HG02623 (cell line): Measurements from ENCODE around the gene VPS33A.
"Not testable (repeated sequence)": the region's sequence is repeated elsewhere in the genome, so short reads cannot be mapped to it uniquely, and the experiment has no call there.

Source experiments
- ATAC-seq: cut with Tn5 transposase; IDR thresholded peaks from one replicate; pipeline ENCODE4 v1.9.1; 2021; ENCODE audit warnings: moderate library complexity; ENCODE audit not compliant: unreplicated experiment

The VPS33A gene

GRCh38 chr12:122266230-122266901, at the start of gene VPS33A:
TSS of gene VPS33A (minus strand) at chr12:122266494. CDS start at chr12:122266408, 86 bp downstream.
- peak; percentile 90 for ATAC-seq

GRCh38 chr12:122312926-122313325, 46.6 kb upstream of the VPS33A start:
- ATAC-seq: no peak

GRCh38 chr12:122311696-122312095, 45.4 kb upstream of the VPS33A start:
- no peak for ATAC-seq

GRCh38 chr12:122310626-122311333, 44.5 kb upstream of the VPS33A start:
- no peak for ATAC-seq

GRCh38 chr12:122309564-122310121, 43.3 kb upstream of the VPS33A start:
- no peak for ATAC-seq

DNA sequence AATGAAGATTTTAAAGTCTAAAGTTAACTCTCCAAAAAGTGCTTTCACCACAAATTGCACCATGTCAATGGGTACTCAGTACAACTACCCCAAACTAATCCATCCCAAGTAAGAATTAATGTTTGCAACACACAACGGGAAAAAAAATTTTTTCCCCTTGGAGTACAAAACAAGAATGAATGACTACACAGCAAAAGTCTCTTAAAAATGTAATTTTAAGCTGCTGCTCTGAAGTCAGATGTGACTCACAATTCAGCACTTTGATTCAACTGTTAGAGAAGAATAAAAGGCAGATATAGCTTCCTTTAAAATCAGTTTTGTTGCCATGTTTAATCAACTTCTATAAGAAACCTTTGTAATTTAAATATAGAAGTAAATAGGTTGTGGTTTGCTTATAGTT, 42.5 kb upstream of the VPS33A start:
- ATAC-seq: no peak

DNA sequence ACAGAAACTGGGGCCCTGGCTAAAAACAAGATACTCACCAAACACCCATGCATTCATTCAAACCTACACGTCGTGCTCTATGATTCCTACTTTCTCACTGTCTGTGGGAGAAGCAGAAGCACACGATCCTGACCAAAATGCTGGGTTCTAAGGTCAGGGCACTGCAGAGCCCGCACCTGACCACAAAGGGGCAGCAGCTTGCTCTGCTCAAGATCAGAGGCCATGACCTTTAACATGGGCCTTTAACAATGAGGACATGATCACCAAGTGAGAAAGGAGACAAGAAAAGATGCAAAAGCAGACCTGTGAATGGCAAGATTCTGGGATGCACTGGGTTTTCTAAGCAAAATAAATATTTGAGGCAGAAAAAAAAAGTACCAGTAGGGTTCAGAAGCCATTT, 40.1 kb upstream of the VPS33A start:
- no peak for ATAC-seq

- ATAC-seq: no peak
These were observed 38.6 kb upstream of the VPS33A start for GRCh38 chr12:122304924-122305323.

- no peak for ATAC-seq
These were observed 36.8 kb upstream of the VPS33A start for GRCh38 chr12:122303068-122303467.

DNA sequence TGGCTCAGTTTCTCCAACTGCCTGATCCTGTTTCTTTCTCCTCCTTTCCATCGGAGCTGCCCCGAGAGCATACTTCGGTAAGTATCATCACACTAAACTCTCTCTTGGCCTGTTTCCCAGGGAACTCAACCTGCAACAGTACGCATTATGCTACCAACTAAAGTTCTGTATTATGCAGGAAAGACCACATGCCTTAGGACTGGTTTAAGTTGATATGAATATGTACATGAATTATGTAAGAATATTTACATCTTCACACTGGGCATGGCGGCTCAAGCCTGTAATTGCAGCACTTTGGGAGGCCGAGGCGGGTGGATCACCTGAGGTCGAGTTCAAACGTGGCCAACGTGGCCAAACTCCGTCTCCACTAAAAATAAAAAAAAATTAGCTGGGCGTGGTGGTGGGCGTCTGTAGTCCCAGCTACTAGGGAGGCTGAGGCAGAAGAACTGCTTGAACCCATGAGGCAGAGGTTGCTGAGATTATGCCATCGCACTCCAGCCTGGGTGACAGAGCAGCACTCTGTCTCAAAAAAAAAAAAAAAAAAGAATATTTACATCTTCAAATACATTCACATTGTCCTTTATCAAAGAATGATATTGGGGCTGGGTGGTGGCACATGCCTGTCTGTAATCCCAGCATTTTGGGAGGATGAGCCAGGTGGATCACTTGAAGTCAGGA, 31.9 kb upstream of the VPS33A start:
- no peak for ATAC-seq

GRCh38 chr12:122297494-122297893, 31.2 kb upstream of the VPS33A start:
- no peak for ATAC-seq

DNA sequence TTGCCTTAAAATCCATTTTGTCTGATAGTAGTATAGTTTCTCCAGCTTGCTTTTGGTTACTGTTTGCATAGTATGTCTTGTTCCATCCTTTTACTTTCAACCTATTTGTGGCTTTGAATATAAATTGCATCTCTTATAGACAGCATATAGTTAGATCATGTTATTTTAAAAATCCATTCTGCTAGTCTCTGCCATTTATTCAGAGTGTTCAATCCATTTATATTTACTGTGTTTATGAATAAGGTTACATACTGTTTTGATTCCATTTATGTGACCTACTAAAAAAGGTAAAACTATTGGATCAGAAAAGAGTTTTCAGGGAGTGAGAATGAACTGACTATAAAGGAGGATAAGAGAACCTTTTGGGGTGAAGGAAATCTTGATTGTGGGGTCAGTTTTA, 29.6 kb upstream of the VPS33A start:
- no peak for ATAC-seq

DNA sequence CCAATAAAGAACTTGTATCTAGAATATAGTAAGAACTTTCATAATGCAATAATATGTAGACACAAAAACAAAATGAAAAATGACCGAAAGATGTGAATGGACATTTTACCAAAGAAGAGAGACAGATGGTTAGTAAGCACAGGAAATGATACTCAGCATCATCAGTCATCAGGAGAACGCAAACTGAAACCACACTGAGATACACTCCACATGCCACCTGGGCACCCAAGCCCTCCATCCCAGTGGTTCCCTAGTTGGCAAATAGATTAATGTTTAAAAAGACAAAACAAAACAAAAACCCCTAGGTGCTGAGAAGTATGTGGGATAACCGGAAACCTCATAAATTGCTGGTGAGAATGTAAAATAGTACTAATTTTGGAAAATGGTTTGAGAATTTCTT, 26.8 kb upstream of the VPS33A start:
- ATAC-seq: no peak

- ATAC-seq: no peak
These were observed 25.1 kb upstream of the VPS33A start for GRCh38 chr12:122291431-122291830.

DNA sequence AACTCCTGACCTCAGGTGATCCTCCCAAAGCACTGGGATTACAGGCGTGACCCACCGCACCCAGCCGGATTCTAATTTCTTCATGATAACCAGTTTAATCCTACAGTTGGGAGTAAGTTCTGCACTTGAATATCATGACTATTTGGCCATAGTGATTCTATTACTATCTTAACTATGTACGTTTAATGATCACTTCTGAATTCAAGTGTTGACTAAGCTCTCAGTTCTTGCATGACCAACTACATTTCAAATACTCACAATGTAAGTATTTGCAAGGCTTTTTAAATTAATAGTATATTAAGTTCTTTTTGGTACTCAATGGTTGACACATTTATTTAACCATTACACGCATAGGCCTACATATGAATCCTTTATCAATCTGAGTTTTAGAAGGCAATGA, 17.4 kb upstream of the VPS33A start:
- ATAC-seq: no peak

- ATAC-seq: no peak
These were observed 15.8 kb upstream of the VPS33A start for GRCh38 chr12:122282061-122282460.

- no peak for ATAC-seq
These were observed 9.9 kb upstream of the VPS33A start for GRCh38 chr12:122276242-122276641.

DNA sequence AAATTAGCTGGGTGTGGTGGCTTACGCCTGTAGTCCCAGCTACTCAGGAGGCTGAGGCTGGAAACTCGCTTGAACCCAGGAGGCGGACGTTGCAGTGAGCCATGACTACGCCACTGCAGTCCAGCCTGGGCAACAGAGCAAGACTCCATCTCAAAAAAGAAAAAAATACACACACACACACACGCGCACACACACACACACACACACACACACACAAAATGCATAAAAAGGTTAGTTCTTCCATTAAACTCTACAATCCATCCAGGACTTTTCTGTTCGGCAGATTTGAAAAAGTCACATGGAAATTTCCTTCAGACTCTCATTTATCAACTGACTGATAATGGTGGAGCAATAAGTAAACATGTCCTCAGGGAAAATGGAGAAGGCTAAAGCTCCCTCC, 9.2 kb upstream of the VPS33A start:
- no peak for ATAC-seq

DNA sequence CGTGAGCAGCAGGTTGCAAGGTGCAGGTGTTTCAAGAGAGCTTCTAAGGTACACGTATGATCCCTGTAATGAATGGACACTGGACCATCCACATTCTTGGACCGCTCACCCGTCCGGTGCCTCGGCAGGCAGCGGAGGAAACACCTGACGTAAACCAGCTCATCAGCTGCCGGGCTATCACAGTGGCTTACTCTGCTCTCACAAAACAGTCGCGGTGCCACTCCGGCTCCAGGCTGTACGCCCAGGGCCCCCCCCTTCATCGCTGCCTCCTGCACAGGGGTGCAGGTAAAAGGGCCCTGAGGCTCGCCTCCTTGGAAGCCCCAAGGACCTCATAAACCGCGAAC, 436 bp downstream of the VPS33A start:
- peak; percentile 22 for ATAC-seq

DNA sequence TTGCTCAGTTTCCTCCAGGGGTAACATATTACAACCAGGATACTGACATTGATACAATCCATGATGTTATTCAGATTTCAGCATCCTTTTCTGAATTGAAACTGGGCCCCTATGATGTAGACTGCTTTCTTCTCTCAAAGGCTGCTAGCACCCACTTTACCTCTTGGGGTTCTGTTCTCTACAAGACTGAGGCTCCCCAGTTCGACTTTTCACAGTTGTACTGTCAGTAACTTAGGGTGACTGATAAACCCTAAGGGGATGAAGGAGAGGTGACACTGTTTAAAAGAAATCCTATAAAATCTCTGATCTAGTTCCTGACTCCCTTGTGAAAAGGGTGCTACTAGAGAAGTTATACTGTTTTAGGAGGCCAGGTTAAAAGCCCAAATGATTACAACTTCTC, 818 bp downstream of the VPS33A start:
- ATAC-seq: no peak

GRCh38 chr12:122260735-122261134, 5.6 kb downstream of the VPS33A start:
- ATAC-seq: not testable (repeated sequence)

- not testable (repeated sequence) for ATAC-seq
These were observed 7.4 kb downstream of the VPS33A start for GRCh38 chr12:122258939-122259338.
